ENCODE data around the gene FAM168A. TPM values are rescaled to one million over a fixed set of nuclear protein-coding genes. Genes with fewer than 3 reads are reported as not detected.

Gene FAM168A
- total and polyA plus RNA-seq, 4 donors: 4.8 to 14.6 (median 9.1) TPM

DNA sequence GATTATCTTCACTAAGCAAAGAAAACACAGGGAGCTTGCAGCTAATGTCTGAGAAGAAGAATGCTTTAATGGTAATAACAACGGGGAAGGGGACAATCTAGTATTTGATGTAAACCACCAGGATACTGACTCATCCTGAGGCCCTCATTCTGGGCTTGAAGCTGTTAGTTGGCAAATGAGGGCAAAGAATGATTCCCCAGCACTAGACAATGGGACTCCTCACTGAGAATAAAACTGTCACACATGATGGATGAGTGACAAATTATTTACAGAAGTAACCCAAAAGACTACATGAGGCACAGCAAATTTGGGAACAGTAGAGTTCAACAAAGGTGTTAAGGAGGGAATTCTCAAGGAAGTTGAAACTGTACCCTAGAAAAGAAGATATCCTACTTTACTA lies 76.3 kb downstream of the FAM168A start:
- Histone ChIP-seq H3K4me1 (ENCODE audit: control insufficient read depth in 4 of 4, insufficient read depth in 4 of 4, low read length in 3 of 4) (no peaks in the 10 kb centered on the region), H3K9me3 (ENCODE audit: control insufficient read depth in 4 of 4, low read length in 3 of 4) (no peaks in the 10 kb centered on the region), H3K27me3 (ENCODE audit: control insufficient read depth in 4 of 4, insufficient read depth in 4 of 4, low read length in 3 of 4) (no peaks in the 10 kb centered on the region), H3K36me3 (ENCODE audit: control insufficient read depth in 4 of 4, insufficient read depth in 3 of 4, low read depth in 1 of 4, low read length in 3 of 4) (no peaks in the 10 kb centered on the region), H3K27ac (ENCODE audit: low read depth in 1 of 2, low read length in 2 of 2) (no peak overlapping the region), H3K9ac (ENCODE audit: low read depth in 1 of 2, low read length in 2 of 2) (no peak overlapping the region), H3K4me3 (ENCODE audit: low read depth in 1 of 3, low read length in 3 of 3) (no peak overlapping the region)
- WGBS: 65% methylated on average over 1 of the region's 1 CpG
- TF ChIP-seq, protein P1, sequence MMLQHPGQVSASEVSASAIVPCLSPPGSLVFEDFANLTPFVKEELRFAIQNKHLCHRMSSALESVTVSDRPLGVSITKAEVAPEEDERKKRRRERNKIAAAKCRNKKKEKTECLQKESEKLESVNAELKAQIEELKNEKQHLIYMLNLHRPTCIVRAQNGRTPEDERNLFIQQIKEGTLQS (IDR thresholded peaks at IDR 0.05): no peak
- TF ChIP-seq, protein P2, sequence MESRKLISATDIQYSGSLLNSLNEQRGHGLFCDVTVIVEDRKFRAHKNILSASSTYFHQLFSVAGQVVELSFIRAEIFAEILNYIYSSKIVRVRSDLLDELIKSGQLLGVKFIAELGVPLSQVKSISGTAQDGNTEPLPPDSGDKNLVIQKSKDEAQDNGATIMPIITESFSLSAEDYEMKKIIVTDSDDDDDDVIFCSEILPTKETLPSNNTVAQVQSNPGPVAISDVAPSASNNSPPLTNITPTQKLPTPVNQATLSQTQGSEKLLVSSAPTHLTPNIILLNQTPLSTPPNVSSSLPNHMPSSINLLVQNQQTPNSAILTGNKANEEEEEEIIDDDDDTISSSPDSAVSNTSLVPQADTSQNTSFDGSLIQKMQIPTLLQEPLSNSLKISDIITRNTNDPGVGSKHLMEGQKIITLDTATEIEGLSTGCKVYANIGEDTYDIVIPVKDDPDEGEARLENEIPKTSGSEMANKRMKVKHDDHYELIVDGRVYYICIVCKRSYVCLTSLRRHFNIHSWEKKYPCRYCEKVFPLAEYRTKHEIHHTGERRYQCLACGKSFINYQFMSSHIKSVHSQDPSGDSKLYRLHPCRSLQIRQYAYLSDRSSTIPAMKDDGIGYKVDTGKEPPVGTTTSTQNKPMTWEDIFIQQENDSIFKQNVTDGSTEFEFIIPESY (IDR thresholded peaks at IDR 0.05): no peak
- TF ChIP-seq, protein P3, sequence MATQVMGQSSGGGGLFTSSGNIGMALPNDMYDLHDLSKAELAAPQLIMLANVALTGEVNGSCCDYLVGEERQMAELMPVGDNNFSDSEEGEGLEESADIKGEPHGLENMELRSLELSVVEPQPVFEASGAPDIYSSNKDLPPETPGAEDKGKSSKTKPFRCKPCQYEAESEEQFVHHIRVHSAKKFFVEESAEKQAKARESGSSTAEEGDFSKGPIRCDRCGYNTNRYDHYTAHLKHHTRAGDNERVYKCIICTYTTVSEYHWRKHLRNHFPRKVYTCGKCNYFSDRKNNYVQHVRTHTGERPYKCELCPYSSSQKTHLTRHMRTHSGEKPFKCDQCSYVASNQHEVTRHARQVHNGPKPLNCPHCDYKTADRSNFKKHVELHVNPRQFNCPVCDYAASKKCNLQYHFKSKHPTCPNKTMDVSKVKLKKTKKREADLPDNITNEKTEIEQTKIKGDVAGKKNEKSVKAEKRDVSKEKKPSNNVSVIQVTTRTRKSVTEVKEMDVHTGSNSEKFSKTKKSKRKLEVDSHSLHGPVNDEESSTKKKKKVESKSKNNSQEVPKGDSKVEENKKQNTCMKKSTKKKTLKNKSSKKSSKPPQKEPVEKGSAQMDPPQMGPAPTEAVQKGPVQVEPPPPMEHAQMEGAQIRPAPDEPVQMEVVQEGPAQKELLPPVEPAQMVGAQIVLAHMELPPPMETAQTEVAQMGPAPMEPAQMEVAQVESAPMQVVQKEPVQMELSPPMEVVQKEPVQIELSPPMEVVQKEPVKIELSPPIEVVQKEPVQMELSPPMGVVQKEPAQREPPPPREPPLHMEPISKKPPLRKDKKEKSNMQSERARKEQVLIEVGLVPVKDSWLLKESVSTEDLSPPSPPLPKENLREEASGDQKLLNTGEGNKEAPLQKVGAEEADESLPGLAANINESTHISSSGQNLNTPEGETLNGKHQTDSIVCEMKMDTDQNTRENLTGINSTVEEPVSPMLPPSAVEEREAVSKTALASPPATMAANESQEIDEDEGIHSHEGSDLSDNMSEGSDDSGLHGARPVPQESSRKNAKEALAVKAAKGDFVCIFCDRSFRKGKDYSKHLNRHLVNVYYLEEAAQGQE (IDR thresholded peaks at IDR 0.05): no peak
- TF ChIP-seq EGR1 (IDR thresholded peaks at IDR 0.05; ENCODE audit: low read depth in 2 of 2) (no peak), RXRA (IDR thresholded peaks at IDR 0.05) (no peak), NR2F2 (IDR thresholded peaks at IDR 0.05) (no peak), HNF4G (IDR thresholded peaks at IDR 0.05) (no peak), SP1 (IDR thresholded peaks at IDR 0.05) (no peak), FOXA2 (IDR thresholded peaks at IDR 0.05) (no peak), FOXA1 (IDR thresholded peaks at IDR 0.05) (no peak), GABPA (IDR thresholded peaks at IDR 0.05 in 1 of 2, conservative IDR thresholded peaks at IDR 0.05 in 1 of 2) (no peak), JUND (IDR thresholded peaks at IDR 0.05) (no peak), TAF1 (conservative IDR thresholded peaks at IDR 0.05) (no peak), HNF4A (conservative IDR thresholded peaks at IDR 0.05) (no peak), RAD21 (IDR thresholded peaks at IDR 0.05) (no peak), YY1 (IDR thresholded peaks at IDR 0.05) (no peak)
- TF ChIP-seq, protein P4, sequence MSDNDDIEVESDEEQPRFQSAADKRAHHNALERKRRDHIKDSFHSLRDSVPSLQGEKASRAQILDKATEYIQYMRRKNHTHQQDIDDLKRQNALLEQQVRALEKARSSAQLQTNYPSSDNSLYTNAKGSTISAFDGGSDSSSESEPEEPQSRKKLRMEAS (IDR thresholded peaks at IDR 0.05): no peak
- TF ChIP-seq, protein P5, sequence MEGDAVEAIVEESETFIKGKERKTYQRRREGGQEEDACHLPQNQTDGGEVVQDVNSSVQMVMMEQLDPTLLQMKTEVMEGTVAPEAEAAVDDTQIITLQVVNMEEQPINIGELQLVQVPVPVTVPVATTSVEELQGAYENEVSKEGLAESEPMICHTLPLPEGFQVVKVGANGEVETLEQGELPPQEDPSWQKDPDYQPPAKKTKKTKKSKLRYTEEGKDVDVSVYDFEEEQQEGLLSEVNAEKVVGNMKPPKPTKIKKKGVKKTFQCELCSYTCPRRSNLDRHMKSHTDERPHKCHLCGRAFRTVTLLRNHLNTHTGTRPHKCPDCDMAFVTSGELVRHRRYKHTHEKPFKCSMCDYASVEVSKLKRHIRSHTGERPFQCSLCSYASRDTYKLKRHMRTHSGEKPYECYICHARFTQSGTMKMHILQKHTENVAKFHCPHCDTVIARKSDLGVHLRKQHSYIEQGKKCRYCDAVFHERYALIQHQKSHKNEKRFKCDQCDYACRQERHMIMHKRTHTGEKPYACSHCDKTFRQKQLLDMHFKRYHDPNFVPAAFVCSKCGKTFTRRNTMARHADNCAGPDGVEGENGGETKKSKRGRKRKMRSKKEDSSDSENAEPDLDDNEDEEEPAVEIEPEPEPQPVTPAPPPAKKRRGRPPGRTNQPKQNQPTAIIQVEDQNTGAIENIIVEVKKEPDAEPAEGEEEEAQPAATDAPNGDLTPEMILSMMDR (IDR thresholded peaks at IDR 0.05; ENCODE audit: low read depth, low read length, missing input control): no peak
- no peak for DNase-seq (ENCODE audit: low spot score)

Measured in liver (tissue), 9 donors.